Trophoblast cell (in vitro differentiated cells and primary cell): ENCODE measurements around the gene NFILZ.

Experiments
- DNase-seq, 2 donors: peaks; one replicate each; pipeline ENCODE4 v3.0.0-alpha.2; 2016
- H2AFZ ChIP-seq: 2 replicates; pipeline ENCODE4 v1.6.1; 2013; ENCODE audit warnings: low read length, moderate library complexity, mild to moderate bottlenecking; ENCODE audit not compliant: insufficient read depth, poor library complexity
- H2AK5ac ChIP-seq: 2 replicates; pipeline ENCODE4 v1.6.1; 2013; ENCODE audit warnings: mild to moderate bottlenecking, low read length
- H2BK120ac ChIP-seq: 2 replicates; pipeline ENCODE4 v1.6.1; 2013; ENCODE audit warnings: low read length, mild to moderate bottlenecking, moderate library complexity; ENCODE audit not compliant: insufficient read depth, poor library complexity
- H2BK12ac ChIP-seq: 2 replicates; pipeline ENCODE4 v1.6.1; 2013; ENCODE audit warnings: mild to moderate bottlenecking, low read length, moderate library complexity
- H2BK5ac ChIP-seq: 2 replicates; pipeline ENCODE4 v1.6.1; 2013; ENCODE audit warnings: low read length, low read depth, moderate library complexity, mild to moderate bottlenecking; ENCODE audit not compliant: poor library complexity
- H3K14ac ChIP-seq: 2 replicates; pipeline ENCODE4 v1.6.1; 2013; ENCODE audit warnings: mild to moderate bottlenecking, low read length
- H3K18ac ChIP-seq: 2 replicates; pipeline ENCODE4 v1.6.1; 2013; ENCODE audit warnings: mild to moderate bottlenecking, low read length
- H3K23ac ChIP-seq: 2 replicates; pipeline ENCODE4 v1.6.1; 2013; ENCODE audit warnings: low read length
- H3K27ac ChIP-seq: 2 replicates; pipeline ENCODE4 v1.5.1; 2013; ENCODE audit warnings: low read depth, mild to moderate bottlenecking, inconsistent platforms, low read length, moderate library complexity
- H3K27me3 ChIP-seq: 2 replicates; pipeline ENCODE4 v1.6.1; 2013; ENCODE audit warnings: inconsistent platforms, mild to moderate bottlenecking, low read length, moderate library complexity; ENCODE audit not compliant: insufficient read depth
- H3K36me3 ChIP-seq, 2 experiments: 1 replicate in 1 of 2; 2 replicates in 1 of 2; pipeline ENCODE4 v1.6.1; 2013; ENCODE audit warnings: low read length in 2 of 2, mild to moderate bottlenecking in 2 of 2, moderate library complexity in 1 of 2; ENCODE audit not compliant: insufficient read depth in 2 of 2, control insufficient read depth in 1 of 2
- H3K4ac ChIP-seq: 2 replicates; pipeline ENCODE4 v1.6.1; 2013; ENCODE audit warnings: low read depth, mild to moderate bottlenecking, low read length, moderate library complexity
- H3K4me1 ChIP-seq, 2 experiments: 1 replicate in 1 of 2; 2 replicates in 1 of 2; pipeline ENCODE4 v1.6.1; 2013; ENCODE audit warnings: low read length in 2 of 2, mild to moderate bottlenecking in 2 of 2, moderate library complexity in 1 of 2; ENCODE audit not compliant: insufficient read depth in 2 of 2, control insufficient read depth in 1 of 2
- H3K4me2 ChIP-seq: 2 replicates; pipeline ENCODE4 v1.6.1; 2013; ENCODE audit warnings: inconsistent platforms, mild to moderate bottlenecking, low read length, moderate library complexity
- H3K4me3 ChIP-seq: 2 replicates; pipeline ENCODE4 v1.5.1; 2013; ENCODE audit warnings: mild to moderate bottlenecking, low read depth, low read length, inconsistent platforms
- H3K79me1 ChIP-seq: one replicate; pipeline ENCODE4 v1.6.1; 2013; ENCODE audit warnings: low read length
- H3K79me2 ChIP-seq: 2 replicates; pipeline ENCODE4 v1.6.1; 2013; ENCODE audit warnings: low read length, mild to moderate bottlenecking; ENCODE audit not compliant: control insufficient read depth, insufficient read depth, poor library complexity
- H3K9ac ChIP-seq: 2 replicates; pipeline ENCODE4 v1.6.1; 2013; ENCODE audit warnings: mild to moderate bottlenecking, low read length
- H3K9me3 ChIP-seq: 2 replicates; pipeline ENCODE4 v1.6.1; 2013; ENCODE audit warnings: low read depth, mild to moderate bottlenecking, control low read depth, inconsistent platforms, low read length; ENCODE audit not compliant: insufficient read depth
- H4K12ac ChIP-seq: 2 replicates; pipeline ENCODE4 v1.6.1; 2013; ENCODE audit warnings: low read depth, mild to moderate bottlenecking, low read length, moderate library complexity
- H4K8ac ChIP-seq: 2 replicates; pipeline ENCODE4 v1.6.1; 2013; ENCODE audit warnings: low read depth, mild to moderate bottlenecking, low read length, moderate library complexity
- H4K91ac ChIP-seq: one replicate; pipeline ENCODE4 v1.6.1; 2013; ENCODE audit warnings: low read depth, mild to moderate bottlenecking, low read length, moderate library complexity
- WGBS: extraction: QIAGEN DNeasy Blood & Tissue Kit; methylation state at CpG from one replicate; pipeline ENCODE4 v1.1.7; 2013; ENCODE audit warnings: missing lambda C conversion rate; ENCODE audit not compliant: insufficient read length, insufficient coverage; ENCODE audit errors: extremely low coverage; 5-methylcytosine and 5-hydroxymethylcytosine counted together

Gene NFILZ

DNA sequence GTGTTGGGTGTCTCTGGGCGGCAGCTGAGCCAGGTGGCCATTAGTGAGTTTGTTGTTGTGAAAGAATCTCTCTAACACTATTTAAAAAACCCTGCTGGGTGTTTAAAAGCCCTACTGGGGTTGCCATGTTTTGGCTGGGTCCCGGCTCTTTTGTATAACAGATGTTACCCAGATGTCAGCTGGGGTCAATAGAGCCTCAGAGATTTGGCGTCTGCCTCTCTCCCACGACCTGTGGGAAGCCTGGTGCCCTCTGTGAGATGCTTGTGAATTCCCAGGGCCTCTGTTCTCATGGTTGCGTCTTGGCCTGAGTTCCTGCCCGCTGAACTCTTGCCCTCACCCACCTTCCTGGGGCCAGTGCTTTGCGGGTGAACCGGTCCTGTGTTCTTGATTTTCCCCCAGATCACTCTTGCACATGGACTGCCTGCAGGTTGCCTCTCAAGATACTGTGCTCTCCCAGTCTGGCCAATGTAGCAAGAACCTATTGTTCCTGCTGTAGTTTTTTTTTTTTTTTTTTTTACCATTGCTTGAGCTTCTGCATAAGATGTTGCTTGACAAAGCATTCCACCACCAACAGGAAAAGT is 9.5 kb downstream of the NFILZ start:
- H3K9ac ChIP-seq = no peak overlapping the region
- no peak overlapping the region for H2AK5ac ChIP-seq
- H3K27me3 ChIP-seq = no peaks in the 10 kb centered on the region
- peaks cover 5% of the 10 kb centered on the region for H3K9me3 ChIP-seq
- no peak overlapping the region for H4K8ac ChIP-seq
- H3K4me3 ChIP-seq = no peak overlapping the region
- H3K4me2 ChIP-seq = no peak overlapping the region
- no peak overlapping the region for H2BK120ac ChIP-seq
- WGBS = no CpG with 5 or more reads among the region's 8 CpGs
- H2BK5ac ChIP-seq = no peak overlapping the region
- H2AFZ ChIP-seq = no peak overlapping the region
- H3K79me1 ChIP-seq = no peaks in the 10 kb centered on the region
- H3K27ac ChIP-seq = no peak overlapping the region
- no peak overlapping the region for H4K91ac ChIP-seq
- H3K18ac ChIP-seq = no peak overlapping the region
- no peak overlapping the region for H3K14ac ChIP-seq
- no peak overlapping the region for H3K23ac ChIP-seq
- no peak for DNase-seq
- no peaks in the 10 kb centered on the region for H3K79me2 ChIP-seq
- no peaks in the 10 kb centered on the region for H3K4me1 ChIP-seq
- no peaks in the 10 kb centered on the region for H3K36me3 ChIP-seq
- no peak overlapping the region for H3K4ac ChIP-seq
- no peak overlapping the region for H2BK12ac ChIP-seq
- no peak overlapping the region for H4K12ac ChIP-seq

- H2AK5ac ChIP-seq = no peak overlapping the region
- no peak overlapping the region for H2BK120ac ChIP-seq
- no peaks in the 10 kb centered on the region for H3K4me1 ChIP-seq
- no peaks in the 10 kb centered on the region for H3K36me3 ChIP-seq
- no peak overlapping the region for H2AFZ ChIP-seq
- no peak overlapping the region for H3K4me2 ChIP-seq
- no peak overlapping the region for H4K91ac ChIP-seq
- no peak overlapping the region for H3K14ac ChIP-seq
- H3K18ac ChIP-seq = no peak overlapping the region
- H3K27ac ChIP-seq = no peak overlapping the region
- no peak overlapping the region for H3K4ac ChIP-seq
- no peak overlapping the region for H4K12ac ChIP-seq
- H4K8ac ChIP-seq = no peak overlapping the region
- no peak overlapping the region for H2BK5ac ChIP-seq
- no peak overlapping the region for H2BK12ac ChIP-seq
- H3K9ac ChIP-seq = no peak overlapping the region
- H3K9me3 ChIP-seq = peaks cover 5% of the 10 kb centered on the region
- no CpG with 5 or more reads among the region's 12 CpGs for WGBS
- no peak overlapping the region for H3K4me3 ChIP-seq
- no peak overlapping the region for H3K23ac ChIP-seq
- DNase-seq = peak; percentile 10 to 49
- H3K79me2 ChIP-seq = no peaks in the 10 kb centered on the region
- H3K27me3 ChIP-seq = no peaks in the 10 kb centered on the region
- H3K79me1 ChIP-seq = no peaks in the 10 kb centered on the region
Measured at GRCh38 chr19:8640402-8641004, 10.1 kb downstream of the NFILZ start.

- Histone ChIP-seq H3K4me1 (no peaks in the 10 kb centered on the region), H3K4me3 (no peak overlapping the region), H3K4me2 (no peak overlapping the region), H2AFZ (no peak overlapping the region), H4K8ac (no peak overlapping the region), H2BK5ac (no peak overlapping the region), H2BK120ac (no peak overlapping the region), H3K9ac (no peak overlapping the region), H3K9me3 (peaks cover 5% of the 10 kb centered on the region), H3K36me3 (no peaks in the 10 kb centered on the region), H3K27ac (no peak overlapping the region), H2AK5ac (no peak overlapping the region), H3K23ac (no peak overlapping the region), H3K4ac (no peak overlapping the region), H3K18ac (no peak overlapping the region), H4K91ac (no peak overlapping the region), H3K79me2 (no peaks in the 10 kb centered on the region), H3K14ac (no peak overlapping the region), H2BK12ac (no peak overlapping the region), H3K27me3 (no peaks in the 10 kb centered on the region), H4K12ac (no peak overlapping the region), H3K79me1 (no peaks in the 10 kb centered on the region)
- no peak for DNase-seq
- WGBS = no CpG with 5 or more reads among the region's 2 CpGs
Measured at GRCh38 chr19:8641221-8641907, 10.9 kb downstream of the NFILZ start.

DNA sequence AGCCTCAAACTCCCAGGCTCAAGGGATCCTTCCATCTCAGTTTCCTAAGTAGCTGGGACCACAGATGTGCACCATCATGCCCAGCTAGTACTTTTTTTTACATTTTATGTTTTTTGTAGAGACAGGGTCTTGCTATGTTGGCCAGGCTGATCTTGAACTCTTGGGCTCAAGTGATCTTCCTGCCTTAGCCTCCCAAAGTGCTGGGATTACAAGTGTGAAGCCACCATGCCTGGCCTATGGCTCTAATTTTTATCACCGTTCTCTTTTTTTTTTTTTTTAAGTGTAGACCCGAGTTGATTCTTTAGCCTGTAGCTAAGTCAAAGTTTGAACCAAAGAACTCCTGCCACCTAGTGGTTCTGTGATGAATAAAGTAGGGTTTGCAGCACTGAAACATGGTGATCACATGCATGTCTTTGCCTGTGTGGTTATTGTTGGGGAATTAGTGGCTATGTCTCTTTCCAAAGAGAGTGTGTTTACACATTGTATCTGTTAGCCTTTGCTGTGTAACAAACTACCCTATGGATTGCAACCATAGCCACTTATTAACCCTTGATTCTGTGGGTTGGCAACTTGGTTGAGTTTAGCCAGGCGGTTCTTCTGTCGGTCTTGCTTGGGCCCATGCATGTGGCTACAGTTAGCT is 11.6 kb downstream of the NFILZ start:
- Histone ChIP-seq H2AFZ (no peak overlapping the region), H3K27ac (no peak overlapping the region), H2BK5ac (no peak overlapping the region), H3K23ac (no peak overlapping the region), H3K36me3 (no peaks in the 10 kb centered on the region), H3K18ac (no peak overlapping the region), H3K9me3 (peaks cover 5% of the 10 kb centered on the region), H3K27me3 (no peaks in the 10 kb centered on the region), H3K79me2 (no peaks in the 10 kb centered on the region), H3K9ac (no peak overlapping the region), H3K4ac (no peak overlapping the region), H3K4me3 (no peak overlapping the region), H4K91ac (no peak overlapping the region), H3K4me1 (no peaks in the 10 kb centered on the region), H4K8ac (no peak overlapping the region), H2AK5ac (no peak overlapping the region), H3K79me1 (no peaks in the 10 kb centered on the region), H4K12ac (no peak overlapping the region), H3K4me2 (no peak overlapping the region), H2BK120ac (no peak overlapping the region), H2BK12ac (no peak overlapping the region), H3K14ac (no peak overlapping the region)
- no CpG with 5 or more reads among the region's 4 CpGs for WGBS
- peak in 1 of 2 donors; percentile 76 for DNase-seq
